NCI-H69 (cell line): ENCODE data around the gene ZC3H12C.

Source experiments
- DNase-seq: peaks from one replicate; lab custom pipeline; 2025; lab: John Stamatoyannopoulos, UW

ZC3H12C gene

DNA sequence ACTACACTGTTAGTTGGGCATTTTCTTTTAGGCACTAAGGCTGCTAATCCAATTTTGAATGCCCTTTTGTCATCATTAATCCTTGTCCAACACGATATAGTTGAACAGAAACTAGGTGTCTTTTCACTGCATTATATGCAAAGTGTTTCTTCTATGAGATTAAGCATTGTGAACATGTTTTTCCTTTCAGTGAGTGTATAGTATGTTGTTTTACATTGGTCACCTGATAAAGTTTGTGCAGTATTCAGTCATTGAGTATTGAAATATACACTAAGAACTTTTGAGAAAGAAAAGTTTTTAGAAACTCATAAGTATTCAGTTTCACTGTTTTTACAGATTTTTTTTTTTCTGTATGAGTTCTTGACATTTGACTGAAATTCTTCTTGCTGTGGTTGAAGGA is 59.0 kb downstream of the ZC3H12C start:
- DNase-seq = no peak

DNA sequence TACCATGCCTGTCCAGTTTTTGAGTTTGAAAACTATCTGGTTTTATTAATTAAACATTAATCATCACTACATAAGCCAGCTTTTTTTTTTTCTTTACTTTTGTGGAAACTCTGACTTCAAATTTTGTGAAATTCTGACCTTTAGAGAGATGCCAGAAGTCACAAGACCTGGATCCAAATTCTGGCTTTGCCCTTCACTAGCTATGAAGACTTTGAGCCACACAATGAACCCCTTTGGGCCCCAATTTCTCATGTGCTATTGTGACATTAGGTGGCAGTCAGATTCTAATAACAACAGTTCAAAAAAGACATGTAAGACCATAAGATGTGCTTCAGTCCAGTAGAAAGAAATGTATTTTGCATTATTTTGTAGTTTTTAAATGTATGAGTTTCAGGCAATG is 60.3 kb downstream of the ZC3H12C start:
- DNase-seq = no peak

DNA sequence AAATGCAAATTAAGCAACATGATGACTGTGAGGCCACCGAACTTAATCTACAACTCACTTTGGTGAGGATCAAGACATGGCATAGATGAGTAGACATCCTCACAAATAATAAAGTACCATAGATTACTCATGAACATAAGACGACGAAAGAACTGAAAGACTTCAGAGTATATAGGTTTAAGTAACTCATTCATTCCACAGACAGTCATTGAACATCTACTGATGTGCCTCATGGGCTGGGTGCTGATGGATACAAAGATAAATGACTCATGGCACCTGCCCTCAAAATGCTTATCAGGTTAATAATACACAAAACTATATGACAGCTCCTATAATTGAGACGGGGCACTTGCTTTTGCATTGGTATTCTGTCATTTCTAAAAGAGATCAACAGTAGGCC is 63.3 kb downstream of the ZC3H12C start:
- DNase-seq = no peak

DNA sequence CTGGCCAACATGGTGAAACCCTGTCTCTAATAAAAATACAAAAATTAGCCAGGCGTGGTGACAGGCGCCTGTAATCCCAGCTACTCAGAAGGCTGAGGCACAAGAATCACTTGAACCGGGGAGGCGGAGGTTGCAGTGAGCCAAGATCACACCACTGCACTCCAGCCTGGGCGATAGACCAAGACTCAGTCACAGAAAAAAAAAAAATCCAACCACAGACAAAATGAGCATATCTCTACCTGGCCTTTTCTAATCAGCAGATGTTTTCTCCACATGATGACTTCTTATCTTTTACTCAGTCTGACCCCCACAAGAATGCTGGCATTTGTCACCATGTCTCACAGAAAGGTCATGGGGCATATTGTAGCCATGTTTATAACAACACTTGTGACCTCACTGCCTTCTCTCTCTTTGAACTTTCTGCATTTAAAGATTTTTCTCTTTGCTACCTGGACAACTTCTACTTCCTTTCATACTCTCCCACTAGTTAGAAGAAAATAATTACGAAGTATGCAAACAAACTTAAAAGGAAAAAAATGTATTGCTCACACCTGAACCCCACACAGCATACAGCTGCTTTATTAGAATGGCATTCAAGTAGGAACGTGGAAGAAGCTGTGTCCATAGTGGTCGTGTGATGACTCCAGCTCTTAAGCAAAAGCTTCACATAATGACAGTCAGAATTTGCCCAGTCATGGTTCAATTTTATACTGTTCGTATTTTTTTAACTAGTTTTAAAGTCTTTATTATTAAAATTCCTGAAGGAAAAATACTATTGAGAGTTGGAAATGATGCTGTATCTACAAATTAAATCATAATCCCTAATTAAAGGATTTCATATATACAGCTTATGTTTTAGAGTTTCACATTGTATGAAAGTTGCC is 65.4 kb downstream of the ZC3H12C start:
- no peak for DNase-seq

DNA sequence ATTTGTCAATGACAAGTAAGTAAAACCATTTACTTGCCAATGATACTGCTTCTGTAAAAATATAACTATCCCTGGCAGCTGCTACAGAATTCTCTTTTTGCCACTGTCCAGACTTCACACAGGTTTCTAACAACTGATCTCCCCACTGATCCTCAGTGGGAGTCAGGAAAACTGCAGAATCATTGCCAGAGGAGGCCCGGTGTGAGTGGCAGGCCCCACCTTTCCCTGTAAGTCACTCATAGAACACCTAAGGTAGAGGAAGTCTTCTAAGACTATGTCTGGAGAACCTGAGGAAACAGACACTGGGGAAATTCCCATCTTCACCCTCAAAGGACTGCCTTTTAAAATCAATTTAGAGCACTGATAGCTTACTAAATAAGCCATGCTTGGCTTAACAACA is 66.3 kb downstream of the ZC3H12C start:
- no peak for DNase-seq

DNA sequence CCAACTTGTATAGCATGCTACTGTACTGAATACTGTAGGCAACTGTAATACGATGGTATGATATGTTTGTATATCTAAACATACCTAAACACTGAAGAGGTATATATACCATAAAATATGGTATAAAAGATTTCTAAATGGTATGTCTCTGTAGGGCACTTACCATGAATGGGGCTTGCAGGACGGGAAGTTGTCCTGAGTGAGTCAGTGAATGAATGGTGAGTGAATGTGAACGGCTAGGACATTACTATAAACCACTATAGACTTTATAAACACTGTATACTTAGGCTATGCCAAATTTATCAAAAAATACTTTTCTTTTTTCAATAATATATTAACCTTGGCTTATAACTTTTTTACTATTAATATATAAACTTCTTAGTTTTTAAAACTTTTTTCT is 66.8 kb downstream of the ZC3H12C start:
- DNase-seq = no peak

DNA sequence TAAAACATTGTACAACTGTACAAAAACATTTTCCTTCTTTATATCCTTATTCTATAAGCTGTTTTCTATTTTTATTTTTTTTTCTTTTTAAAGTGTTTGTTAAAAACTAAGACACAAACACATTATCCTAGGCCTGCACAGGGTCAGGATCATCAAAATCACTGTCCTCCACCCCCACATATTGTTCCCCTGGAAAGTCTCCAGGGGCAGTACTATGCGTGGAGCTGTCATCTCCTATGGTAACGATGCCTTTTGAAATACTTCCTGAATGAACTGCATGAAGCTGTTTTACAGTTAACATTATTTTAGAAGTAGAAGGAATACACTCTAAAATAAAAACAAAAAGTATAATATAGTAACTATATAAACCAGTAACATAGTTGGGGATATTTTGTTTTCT is 67.2 kb downstream of the ZC3H12C start:
- no peak for DNase-seq

DNA sequence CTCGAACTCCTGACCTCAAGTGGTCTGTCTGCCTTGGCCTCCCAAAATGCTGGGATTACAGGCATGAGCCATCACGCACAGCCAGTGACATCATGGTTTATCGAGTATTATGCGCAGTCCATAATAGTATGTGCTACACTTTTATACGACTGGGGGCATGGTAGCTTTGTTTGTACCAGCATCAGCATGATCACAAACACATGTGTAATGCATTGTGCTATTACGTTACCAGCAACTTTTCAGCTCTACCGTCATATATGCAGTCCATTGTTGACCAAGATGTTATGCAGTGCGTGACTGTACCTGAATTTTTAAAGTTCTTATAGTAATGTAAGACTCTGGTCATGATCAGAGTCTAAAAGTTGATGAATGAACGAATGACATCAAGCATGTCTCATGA is 67.9 kb downstream of the ZC3H12C start:
- no peak for DNase-seq

DNA sequence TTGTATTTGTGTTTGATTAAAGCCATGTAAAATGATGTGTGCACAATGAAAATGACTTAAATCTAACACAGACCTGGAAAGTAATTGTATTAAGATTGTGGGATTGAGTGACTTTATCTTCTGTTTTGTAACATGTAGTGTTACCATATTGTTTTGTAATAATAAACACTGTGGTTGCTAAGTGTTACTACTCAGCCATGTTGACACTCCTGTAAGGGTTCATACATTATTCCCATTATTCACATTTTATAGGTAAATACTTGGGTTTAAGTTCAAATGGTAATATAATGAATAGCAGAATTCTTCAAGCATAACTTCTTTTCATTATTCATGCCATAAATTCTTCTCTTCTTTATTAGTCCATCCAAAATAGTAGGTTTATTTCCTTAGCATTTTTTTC is 69.0 kb downstream of the ZC3H12C start:
- DNase-seq = no peak

DNA sequence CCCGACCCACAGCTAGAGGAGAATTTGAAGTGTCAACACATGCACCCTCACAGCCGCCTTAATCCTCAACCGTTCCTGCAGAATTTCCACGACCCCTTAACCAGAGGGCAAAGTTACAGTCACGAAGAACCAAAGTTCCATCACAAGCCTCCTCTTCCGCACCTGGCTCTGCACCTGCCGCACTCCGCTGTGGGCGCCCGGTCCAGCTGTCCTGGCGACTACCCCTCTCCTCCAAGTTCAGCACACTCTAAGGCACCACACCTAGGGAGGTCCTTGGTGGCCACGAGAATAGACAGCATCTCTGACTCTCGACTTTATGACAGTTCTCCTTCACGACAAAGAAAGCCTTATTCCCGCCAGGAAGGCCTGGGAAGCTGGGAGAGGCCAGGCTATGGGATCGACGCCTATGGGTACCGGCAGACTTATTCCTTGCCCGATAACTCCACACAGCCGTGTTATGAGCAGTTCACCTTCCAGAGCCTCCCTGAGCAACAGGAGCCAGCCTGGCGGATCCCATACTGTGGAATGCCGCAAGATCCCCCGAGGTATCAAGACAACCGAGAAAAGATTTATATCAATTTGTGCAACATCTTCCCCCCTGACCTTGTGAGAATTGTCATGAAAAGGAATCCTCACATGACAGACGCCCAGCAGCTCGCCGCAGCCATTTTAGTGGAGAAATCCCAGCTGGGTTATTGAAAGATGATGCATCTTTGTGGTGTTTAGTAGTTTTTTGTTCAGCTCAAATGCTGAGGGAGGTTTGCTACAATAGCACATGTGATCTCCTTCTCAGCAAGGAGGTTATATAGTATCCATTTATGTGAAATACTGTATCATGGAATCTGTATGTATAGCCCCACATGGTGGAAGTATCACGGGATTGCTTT is 72.1 kb downstream of the ZC3H12C start:
- DNase-seq = no peak

DNA sequence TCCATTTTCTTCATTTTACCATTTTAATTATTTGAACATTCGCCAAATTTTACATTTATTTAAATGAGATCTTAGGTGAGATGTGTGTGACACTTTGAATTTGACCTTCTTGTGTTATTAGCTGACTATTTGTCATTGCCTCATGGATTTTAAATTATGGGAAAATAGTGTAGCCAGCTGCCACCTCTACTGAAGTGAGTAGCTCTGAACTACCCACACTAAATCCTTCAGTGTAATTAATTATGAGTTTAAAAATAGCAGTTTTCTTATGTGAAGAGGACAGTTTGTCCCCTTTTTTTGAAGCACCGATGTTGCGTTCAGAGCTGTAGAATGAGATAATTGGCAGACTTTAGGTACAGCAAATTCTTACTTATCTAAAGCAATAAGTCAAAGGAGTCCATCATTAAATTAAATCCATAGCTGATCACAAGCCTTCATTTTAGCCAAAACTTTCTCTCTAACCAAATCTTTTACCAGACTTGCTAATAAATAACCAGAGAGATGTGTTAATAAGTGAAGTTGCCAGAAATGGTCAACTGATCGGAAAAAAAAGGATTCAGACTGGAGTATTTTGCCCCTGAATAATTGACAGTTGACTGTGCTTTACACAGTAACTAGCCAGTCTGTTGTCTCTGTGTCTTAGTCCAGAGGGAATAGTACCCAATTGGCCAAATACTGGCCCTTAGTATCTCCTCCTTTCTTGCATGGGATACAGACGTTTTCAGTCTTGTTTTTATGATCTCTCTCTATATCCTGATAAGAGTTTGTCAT is 75.0 kb downstream of the ZC3H12C start:
- peak; percentile 20 for DNase-seq

DNA sequence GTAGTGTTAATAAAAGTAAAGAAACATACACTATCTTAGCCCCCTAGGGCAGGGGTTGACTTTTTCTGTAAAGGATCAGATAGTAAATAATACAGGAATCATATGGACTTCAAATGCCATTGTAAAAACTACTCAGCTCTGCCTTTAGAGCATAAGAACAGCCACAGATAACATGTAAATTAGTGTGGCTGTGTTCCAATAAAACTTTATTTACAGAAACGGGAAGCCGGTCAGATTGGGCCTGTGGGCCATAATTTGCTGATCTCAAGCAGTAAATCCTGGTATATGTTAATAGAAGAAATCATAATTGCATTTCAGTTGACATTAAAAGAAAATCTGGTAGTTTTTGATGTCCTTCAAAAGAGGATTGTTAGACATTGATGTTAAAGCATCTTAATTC is 76.5 kb downstream of the ZC3H12C start:
- peak; percentile 36 for DNase-seq

DNA sequence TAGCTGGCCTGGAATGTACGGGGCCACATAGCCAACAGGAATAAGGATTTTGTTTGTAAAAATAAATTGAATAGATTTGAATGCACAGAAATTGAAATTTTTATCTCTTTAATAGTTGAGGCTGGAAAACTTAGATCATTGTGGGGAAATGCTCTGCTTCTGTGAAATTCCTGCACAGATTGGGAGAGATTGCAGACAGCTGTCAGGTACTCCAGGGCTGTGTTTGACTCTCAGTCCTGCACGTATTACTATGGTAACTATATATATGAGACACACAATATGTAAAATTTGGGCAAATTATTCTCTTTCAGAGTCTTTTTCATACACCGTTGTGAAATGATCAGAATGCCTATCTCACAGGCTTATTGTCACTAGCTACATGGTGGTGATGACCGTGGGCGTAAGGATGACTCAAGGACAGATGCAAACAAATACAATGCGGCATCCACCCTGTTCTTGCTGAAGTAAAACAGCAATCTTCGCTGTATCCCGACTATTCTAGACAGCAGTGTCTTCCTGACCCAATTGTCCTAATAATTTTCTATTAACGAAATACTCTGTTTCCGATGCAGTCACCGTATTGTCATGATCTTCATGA is 79.4 kb downstream of the ZC3H12C start:
- no peak for DNase-seq

DNA sequence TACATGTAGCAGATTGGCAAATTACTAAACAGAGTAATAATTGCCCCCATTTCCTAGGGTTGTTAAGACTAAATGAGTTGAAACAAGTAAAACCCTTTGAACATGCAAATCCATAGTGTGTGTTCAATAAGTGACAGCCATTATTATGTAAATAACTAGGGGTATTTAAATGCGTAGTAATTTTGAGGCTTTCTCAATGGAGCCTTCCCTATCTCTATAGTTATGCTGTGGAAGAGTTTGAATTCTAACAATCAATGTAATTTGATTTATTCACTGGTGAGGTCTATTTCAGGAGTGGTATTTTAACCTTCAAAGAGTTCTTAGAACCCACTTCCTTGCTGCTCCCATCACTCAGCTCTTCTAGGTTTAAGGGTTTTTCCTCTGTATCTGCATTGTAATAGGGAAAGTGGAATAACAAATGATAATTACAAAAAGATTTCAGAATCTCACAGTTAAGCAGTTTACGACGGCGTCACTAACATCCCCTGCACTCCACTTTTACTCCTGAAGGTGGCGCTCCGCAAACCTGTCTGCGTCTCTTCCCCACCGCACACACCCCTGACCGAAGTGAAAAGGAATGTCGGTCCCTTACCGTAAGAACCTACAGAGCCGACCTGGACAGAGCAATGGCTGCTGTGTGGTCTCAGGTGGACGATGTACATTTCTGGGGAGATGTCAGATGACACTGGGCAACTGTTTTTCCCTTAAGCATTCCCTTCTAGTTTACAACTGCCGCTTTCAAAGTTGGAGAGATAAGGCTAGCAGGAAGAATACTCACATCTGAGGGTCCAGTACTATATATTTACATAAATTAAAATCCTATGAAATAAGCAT is 80.8 kb downstream of the ZC3H12C start:
- peak; percentile 88 for DNase-seq

DNA sequence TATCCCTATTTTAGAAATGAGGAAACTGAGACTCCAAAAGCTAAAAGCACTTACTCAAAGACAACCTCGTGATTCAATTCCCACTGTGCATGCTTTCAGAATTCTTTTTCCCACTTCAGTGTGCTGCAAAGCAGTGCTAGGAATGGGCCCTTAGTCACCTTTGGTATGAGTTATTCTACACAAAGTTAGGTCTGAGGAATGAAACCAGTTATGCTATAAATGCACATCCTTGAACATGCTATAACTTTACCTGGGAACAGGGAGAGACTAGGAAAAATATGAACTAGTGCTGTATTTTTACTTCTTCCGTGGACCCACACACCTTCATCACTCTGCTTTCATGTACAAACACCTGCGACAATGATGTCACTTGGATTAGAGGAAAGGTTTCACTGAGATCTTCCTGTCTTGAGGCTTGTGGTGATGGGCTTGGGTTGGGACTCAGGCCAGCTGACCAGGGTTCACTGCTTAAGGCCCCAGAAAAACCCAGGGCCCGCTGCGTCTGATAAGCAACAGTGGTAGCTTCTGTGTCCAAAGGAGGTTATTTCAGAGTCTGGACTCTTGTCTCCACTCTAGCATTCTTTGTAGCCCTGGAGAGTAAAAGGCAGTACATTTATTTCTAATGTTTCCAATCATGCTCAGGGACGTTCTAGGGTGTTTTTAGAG is 81.6 kb downstream of the ZC3H12C start:
- DNase-seq = peak; percentile 81

DNA sequence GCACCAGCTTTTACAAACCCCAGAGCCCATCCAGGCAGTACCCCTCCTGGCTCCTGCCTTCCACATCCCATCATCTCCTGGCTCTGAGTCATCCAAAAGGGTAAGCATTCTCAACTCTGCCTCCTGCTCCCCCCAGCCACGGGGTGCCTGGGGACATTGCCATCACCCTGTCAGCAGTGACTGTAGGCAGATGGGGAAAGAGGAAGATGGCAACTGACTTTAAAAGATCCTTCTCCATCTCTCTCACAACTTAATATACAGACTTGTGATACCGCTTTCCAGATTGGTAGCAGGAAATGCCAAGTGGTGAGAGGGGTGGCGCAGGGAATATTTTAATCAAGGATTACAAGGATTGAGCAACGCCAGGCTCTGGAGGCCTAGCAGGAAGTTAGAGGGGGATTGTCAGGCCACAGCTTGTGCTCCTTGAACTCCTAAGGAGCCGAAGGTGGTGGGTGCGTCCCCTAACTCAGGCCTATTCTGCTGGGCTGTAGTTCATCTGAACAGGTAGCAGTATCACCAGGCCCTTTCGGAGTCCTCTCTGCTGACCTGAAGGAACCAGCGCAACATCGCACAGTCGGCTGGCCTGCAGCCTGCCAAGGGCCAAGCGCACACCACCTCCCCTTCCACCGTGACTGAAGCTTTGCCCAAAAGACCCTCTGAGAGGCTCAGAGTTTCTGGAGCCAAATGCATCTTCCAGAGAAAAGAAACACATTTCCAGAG is 83.3 kb downstream of the ZC3H12C start:
- peak; percentile 81 for DNase-seq

DNA sequence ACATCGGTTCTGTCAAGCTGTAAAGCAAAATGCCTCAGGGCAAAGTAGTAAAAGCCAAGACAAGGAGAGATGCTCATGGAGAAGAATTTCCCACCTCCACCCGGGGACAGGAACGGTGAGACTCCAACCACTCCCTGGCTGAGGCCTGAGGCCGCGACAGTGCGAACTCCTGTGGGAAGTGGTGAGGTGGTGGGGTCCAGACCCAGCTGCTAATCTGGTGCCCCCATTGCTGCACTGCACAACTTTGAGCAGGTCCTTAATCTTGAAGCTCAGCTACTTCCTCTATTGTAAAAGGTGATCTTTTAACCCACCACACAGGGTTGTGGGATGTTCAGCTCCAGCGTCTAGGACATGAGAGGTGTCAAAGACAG is 83.9 kb downstream of the ZC3H12C start:
- DNase-seq = peak; percentile 29

DNA sequence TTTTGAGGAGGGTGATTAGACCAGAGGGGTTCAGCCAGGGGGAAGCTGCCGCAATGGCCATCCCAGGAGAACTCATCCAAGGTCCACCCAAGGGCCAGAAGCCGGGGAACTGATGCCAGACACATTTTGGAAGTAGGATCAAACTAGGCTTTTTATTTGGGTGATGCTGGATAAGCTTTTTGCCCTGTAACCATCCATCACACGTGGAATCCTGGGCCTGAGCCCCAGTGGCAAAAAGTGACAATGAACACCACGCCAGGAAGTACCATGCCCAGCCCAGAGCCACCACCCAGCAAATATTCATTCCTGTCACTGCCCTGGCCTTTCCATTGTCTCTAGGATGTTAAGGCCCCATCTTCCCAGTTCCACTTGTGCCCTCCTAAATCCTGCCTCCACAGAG is 85.9 kb downstream of the ZC3H12C start:
- DNase-seq = no peak

DNA sequence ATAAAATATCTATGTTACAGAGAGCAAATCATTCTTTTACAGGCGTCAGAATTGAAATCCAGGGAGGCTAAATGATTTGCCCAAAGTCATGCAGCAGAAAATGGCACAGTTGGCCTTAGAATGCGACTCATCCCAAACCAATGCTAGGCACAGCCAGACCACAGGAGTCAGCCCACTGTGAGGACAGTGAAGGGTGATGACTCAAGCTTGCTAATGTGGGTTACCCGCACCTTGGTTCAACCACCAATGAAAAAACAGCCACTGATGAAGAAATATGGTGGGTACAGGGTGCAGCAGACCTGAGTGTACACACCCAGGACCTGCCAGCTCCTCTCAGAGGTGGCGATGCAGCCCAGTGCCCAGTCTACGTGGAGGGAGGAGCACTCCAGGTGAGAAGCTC is 89.7 kb downstream of the ZC3H12C start:
- DNase-seq = no peak

DNA sequence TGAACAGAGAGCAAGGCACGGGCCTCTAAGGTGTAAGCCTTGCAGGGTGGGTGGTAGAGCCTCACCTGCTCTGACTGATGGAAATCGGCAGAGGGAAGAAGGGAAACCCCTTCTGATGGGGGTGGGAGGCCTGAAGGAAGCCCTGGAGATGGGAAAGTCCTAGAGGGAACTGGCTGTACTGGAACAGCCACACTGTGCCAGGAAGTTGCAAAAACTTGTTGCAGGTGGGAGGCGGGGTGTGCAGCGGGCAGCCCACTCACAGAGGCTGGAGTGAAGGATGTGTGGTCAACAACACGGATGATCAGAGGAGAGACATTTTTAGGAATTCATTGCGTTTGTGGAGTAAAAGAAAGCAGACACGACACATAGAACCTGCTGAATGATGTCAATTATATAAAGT is 91.3 kb downstream of the ZC3H12C start:
- DNase-seq = no peak
